ENCODE data around the gene CCL14. TPM values are rescaled to one million over a fixed set of nuclear protein-coding genes. Genes with fewer than 3 reads are reported as not detected.
"Not testable (repeated sequence)": the region's sequence is repeated elsewhere in the genome, so short reads cannot be mapped to it uniquely, and the experiment has no call there.

CCL14 gene
- total RNA-seq, 4 donors from 2014 or later = 2.7 to 25.0 (median 5.6) TPM

DNA sequence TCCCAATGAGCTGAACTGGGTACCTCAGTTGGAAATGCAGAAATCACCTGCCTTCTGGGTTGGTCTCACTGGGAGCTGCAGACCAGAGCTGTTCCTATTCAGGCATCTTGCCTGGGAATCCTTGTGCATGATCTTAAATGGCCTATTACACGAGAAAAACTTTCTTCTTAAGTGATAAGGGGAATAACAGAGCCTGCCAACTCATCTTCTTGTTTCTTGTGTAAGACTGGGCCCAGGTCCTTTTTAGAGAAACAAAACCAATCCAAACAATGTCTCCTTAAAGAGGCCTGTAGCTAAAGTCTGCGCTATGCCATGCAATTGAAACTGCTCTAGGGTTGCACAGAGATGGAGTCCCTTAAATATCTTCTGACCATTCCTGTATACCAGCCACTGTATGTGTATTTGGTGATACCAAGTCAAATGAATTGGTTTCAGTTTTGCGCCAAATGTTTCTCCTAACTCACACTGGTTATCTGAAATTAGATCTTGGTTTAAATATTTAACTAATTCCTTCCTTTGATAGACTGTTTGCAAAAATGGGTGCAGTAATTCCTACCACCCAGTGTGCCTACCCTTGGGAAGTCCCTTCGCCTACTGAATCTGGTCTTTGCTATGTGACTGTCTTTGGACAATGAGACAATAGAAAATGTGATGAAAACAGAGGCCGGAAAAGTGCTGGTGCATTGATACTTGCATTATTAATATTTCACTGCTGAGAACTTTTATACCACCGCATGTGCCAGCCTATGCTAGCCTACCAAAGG lies 37.8 kb upstream of the CCL14 start:
- no peaks in the 10 kb centered on the region for H3K36me3 ChIP-seq
- no peak overlapping the region for H3K27ac ChIP-seq
- peaks cover 0 to 21% (median 0%) of the 10 kb centered on the region in 4 donors for H3K27me3 ChIP-seq
- DNase-seq = no peak
- no peak overlapping the region for H3K4me3 ChIP-seq
- 81 to 88% methylated on average over 6 of the region's 6 CpGs for WGBS, 2 donors
- no peak for TF ChIP-seq POLR2A (IDR thresholded peaks at IDR 0.05)
- TF ChIP-seq, protein P1, sequence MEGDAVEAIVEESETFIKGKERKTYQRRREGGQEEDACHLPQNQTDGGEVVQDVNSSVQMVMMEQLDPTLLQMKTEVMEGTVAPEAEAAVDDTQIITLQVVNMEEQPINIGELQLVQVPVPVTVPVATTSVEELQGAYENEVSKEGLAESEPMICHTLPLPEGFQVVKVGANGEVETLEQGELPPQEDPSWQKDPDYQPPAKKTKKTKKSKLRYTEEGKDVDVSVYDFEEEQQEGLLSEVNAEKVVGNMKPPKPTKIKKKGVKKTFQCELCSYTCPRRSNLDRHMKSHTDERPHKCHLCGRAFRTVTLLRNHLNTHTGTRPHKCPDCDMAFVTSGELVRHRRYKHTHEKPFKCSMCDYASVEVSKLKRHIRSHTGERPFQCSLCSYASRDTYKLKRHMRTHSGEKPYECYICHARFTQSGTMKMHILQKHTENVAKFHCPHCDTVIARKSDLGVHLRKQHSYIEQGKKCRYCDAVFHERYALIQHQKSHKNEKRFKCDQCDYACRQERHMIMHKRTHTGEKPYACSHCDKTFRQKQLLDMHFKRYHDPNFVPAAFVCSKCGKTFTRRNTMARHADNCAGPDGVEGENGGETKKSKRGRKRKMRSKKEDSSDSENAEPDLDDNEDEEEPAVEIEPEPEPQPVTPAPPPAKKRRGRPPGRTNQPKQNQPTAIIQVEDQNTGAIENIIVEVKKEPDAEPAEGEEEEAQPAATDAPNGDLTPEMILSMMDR (IDR thresholded peaks at IDR 0.05) = no peak
- no peaks in the 10 kb centered on the region for H3K9me3 ChIP-seq
- no peaks in the 10 kb centered on the region for H3K4me1 ChIP-seq
- intact Hi-C loops (cut with DNase I) = no loop called here

DNA sequence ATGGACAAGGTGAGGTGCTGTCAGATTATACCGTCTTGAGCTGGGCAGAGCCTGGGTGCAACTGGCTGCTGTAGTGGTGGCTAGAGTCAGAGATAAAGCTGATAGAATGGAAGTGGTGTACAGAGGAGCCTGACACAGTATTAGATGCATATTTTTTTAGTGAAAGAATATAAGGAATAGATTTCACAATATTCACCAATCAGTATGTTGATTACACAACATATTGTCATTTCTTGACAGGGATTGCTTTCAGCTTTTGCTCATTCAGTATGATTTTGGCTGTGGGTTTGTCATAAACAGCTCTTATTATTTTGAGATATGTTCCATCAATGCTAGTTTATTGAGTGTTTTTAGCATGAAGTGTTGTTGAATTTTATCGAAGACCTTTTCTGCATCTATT lies 32.9 kb upstream of the CCL14 start:
- TF ChIP-seq, protein P1 (IDR thresholded peaks at IDR 0.05) = no peak
- no peak for TF ChIP-seq POLR2A (IDR thresholded peaks at IDR 0.05)
- Histone ChIP-seq H3K27ac (no peak overlapping the region), H3K27me3 (peaks cover 0 to 21% (median 0%) of the 10 kb centered on the region in 4 donors), H3K9me3 (no peaks in the 10 kb centered on the region), H3K4me1 (no peaks in the 10 kb centered on the region), H3K4me3 (no peak overlapping the region), H3K36me3 (no peaks in the 10 kb centered on the region)
- no peak for DNase-seq
- WGBS, 2 donors = 77 to 84% methylated on average over 2 of the region's 2 CpGs
- intact Hi-C loops (cut with DNase I) = no loop called here

DNA sequence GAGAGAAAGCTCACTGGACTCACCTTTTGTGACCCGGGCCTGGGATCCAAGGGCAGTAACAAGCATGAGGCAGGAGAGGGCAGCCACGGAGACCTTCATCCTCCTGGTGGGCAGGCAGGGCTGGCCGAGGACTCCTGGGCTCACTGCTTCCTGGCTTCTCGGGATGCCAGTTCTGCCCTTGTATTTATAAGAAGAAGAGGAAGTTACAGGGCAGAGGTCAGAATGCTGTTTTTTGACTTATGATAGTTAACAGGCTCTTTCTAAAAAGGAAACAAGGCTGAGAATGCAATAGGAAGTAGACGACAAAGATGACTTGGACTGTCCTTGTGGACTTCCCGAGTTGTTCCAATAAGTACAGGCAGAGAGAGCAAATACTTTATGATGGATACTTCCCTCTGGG lies 31.3 kb upstream of the CCL14 start, which contains the start of gene CCL23:
CCL23 (minus strand) TSS at position 174 of the 400 bp plus-strand sequence; CDS start at position 99, 75 bp downstream.
- no peak for DNase-seq
- no peaks in the 10 kb centered on the region for H3K4me1 ChIP-seq
- 31 to 62% methylated on average over 6 of the region's 6 CpGs for WGBS, 2 donors
- no peaks in the 10 kb centered on the region for H3K36me3 ChIP-seq
- H3K27me3 ChIP-seq = peaks cover 0 to 9% (median 0%) of the 10 kb centered on the region in 4 donors
- peak within 1 kb of the TSS in 1 of 4 donors; percentile 32 for H3K4me3 ChIP-seq
- intact Hi-C loops (cut with DNase I) = no loop called here
- H3K9me3 ChIP-seq = no peaks in the 10 kb centered on the region
- H3K27ac ChIP-seq = no peak within 1 kb of the TSS
- TF ChIP-seq POLR2A (IDR thresholded peaks at IDR 0.05) = no peak
- TF ChIP-seq, protein P1 (IDR thresholded peaks at IDR 0.05) = no peak

DNA sequence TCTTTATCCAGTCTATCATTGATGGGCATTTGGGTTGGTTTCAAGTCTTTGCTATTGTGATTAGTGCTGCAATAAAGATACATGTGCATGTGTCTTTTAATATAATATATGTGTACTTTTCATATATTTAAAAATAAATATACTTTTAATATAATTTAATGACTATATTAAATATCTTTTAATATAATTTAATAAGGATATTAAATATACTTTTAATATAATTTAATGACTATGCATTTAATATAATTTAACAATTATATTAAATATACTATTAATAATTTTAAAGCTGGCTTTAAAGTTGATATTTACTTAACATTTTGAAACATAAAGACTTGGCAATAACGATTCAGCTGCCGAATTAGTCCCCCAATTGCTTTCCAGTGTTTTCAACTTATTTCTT lies 30.0 kb upstream of the CCL14 start:
- no peak for DNase-seq
- TF ChIP-seq POLR2A (IDR thresholded peaks at IDR 0.05) = no peak
- TF ChIP-seq, protein P1 (IDR thresholded peaks at IDR 0.05) = no peak
- intact Hi-C loops (cut with DNase I) = no loop called here
- Histone ChIP-seq H3K27me3 (no peaks in the 10 kb centered on the region), H3K27ac (no peak overlapping the region), H3K4me3 (no peak overlapping the region), H3K36me3 (no peaks in the 10 kb centered on the region), H3K4me1 (no peaks in the 10 kb centered on the region), H3K9me3 (peaks cover 0 to 4% (median 0%) of the 10 kb centered on the region in 3 donors)
- WGBS, 2 donors = 83 to 94% methylated on average over 2 of the region's 2 CpGs

DNA sequence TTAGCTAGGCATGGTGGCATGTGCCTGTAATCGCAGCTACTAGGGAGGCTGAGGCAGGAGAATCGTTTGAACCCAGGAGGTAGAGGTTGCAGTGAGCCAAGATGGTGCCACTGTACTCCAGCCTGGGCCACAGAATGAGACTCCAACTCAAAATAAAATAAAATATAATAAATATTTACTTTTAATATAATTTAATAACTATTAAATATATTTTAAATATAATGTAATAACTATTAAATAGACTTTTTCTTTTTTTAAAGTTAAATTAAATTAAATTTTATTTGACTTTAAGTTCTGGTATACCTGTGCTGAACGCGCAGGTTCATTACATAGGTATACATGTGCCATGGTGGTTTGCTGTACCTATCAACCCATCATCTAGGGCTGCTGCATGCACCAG lies 29.4 kb upstream of the CCL14 start:
- H3K9me3 ChIP-seq; H3K27me3 ChIP-seq; H3K36me3 ChIP-seq; intact Hi-C loops (cut with DNase I); H3K4me1 ChIP-seq; H3K4me3 ChIP-seq; DNase-seq; H3K27ac ChIP-seq: not testable (repeated sequence)
- 81 to 82% methylated on average over 4 of the region's 4 CpGs for WGBS, 2 donors

Data from esophagus squamous epithelium (tissue), 5 donors.